Measurements from ENCODE around the gene RPUSD1.
"Not testable (repeated sequence)": the region's sequence is repeated elsewhere in the genome, so short reads cannot be mapped to it uniquely, and the experiment has no call there.

RPUSD1 gene

GRCh38 chr16:783404-784161, 4.6 kb downstream of the RPUSD1 start:
- DNase-seq (ENCODE audit: low spot score): no peak

- DNase-seq (ENCODE audit: low spot score): no peak
These were observed 5.3 kb downstream of the RPUSD1 start for GRCh38 chr16:782766-783403.

GRCh38 chr16:782258-782657, 5.9 kb downstream of the RPUSD1 start:
- DNase-seq (ENCODE audit: low spot score): no peak

GRCh38 chr16:781346-782010, 6.7 kb downstream of the RPUSD1 start:
- no peak for DNase-seq (ENCODE audit: low spot score)

GRCh38 chr16:780296-780695, 7.9 kb downstream of the RPUSD1 start:
- DNase-seq (ENCODE audit: low spot score): no peak

- DNase-seq (ENCODE audit: low spot score): no peak
These were observed 8.6 kb downstream of the RPUSD1 start for GRCh38 chr16:779561-779960.

GRCh38 chr16:778909-779527, 9.2 kb downstream of the RPUSD1 start:
- no peak for DNase-seq (ENCODE audit: low spot score)

GRCh38 chr16:778447-778846, 9.7 kb downstream of the RPUSD1 start:
- DNase-seq (ENCODE audit: low spot score): no peak

- no peak for DNase-seq (ENCODE audit: low spot score)
These were observed 10.4 kb downstream of the RPUSD1 start for GRCh38 chr16:777826-778225.

GRCh38 chr16:776824-777223, 11.4 kb downstream of the RPUSD1 start:
- no peak for DNase-seq (ENCODE audit: low spot score)

- not testable (repeated sequence) for DNase-seq (ENCODE audit: low spot score)
These were observed 11.9 kb downstream of the RPUSD1 start for GRCh38 chr16:776298-776697.

- no peak for DNase-seq (ENCODE audit: low spot score)
These were observed 12.9 kb downstream of the RPUSD1 start for GRCh38 chr16:775236-775796.

- no peak for DNase-seq (ENCODE audit: low spot score)
These were observed 13.8 kb downstream of the RPUSD1 start for GRCh38 chr16:774086-775001.

GRCh38 chr16:772959-773358, 15.2 kb downstream of the RPUSD1 start:
- DNase-seq (ENCODE audit: low spot score): no peak

GRCh38 chr16:770411-770810, 17.8 kb downstream of the RPUSD1 start:
- DNase-seq (ENCODE audit: low spot score): no peak

GRCh38 chr16:769934-770333, 18.2 kb downstream of the RPUSD1 start:
- no peak for DNase-seq (ENCODE audit: low spot score)

GRCh38 chr16:769184-769784, 18.9 kb downstream of the RPUSD1 start:
- no peak for DNase-seq (ENCODE audit: low spot score)

- no peak for DNase-seq (ENCODE audit: low spot score)
These were observed 19.8 kb downstream of the RPUSD1 start for GRCh38 chr16:768428-768827.

- no peak for DNase-seq (ENCODE audit: low spot score)
These were observed 20.4 kb downstream of the RPUSD1 start for GRCh38 chr16:767743-768235.

- DNase-seq (ENCODE audit: low spot score): no peak
These were observed 21.2 kb downstream of the RPUSD1 start for GRCh38 chr16:766820-767640.
